HUES64 (cell line): ENCODE data around the gene HSP90AB1.

Experiments
- H3K27ac ChIP-seq: 2 replicates; pipeline ENCODE4 v1.7.0; 2013; ENCODE audit warnings: low read depth, low read length, inconsistent platforms
- H3K27me3 ChIP-seq: 2 replicates; pipeline ENCODE4 v1.6.1; 2013; ENCODE audit warnings: mild to moderate bottlenecking, low read length; ENCODE audit not compliant: insufficient read depth
- H3K36me3 ChIP-seq: 2 replicates; pipeline ENCODE4 v1.6.1; 2013; ENCODE audit warnings: mild to moderate bottlenecking, low read length; ENCODE audit not compliant: insufficient read depth
- H3K4me1 ChIP-seq: 2 replicates; pipeline ENCODE4 v1.6.1; 2013; ENCODE audit warnings: mild to moderate bottlenecking, low read length, moderate library complexity; ENCODE audit not compliant: insufficient read depth
- H3K4me3 ChIP-seq: 2 replicates; pipeline ENCODE4 v1.5.1; 2013; ENCODE audit warnings: mild to moderate bottlenecking, low read length, moderate library complexity
- H3K9ac ChIP-seq: 2 replicates; pipeline ENCODE4 v1.6.1; 2013; ENCODE audit warnings: mild to moderate bottlenecking, low read depth, low read length
- H3K9me3 ChIP-seq: 2 replicates; pipeline ENCODE4 v1.6.1; 2013; ENCODE audit warnings: low read depth, low read length; ENCODE audit not compliant: insufficient read depth
- WGBS: fragments of 150-250, 120-280 bp; methylation state at CpG from one replicate; pipeline ENCODE4 v1.1.7; 2013; ENCODE audit warnings: missing lambda C conversion rate; 5-methylcytosine and 5-hydroxymethylcytosine counted together

The HSP90AB1 gene

GRCh38 chr6:44301106-44301505, 54.2 kb downstream of the HSP90AB1 start:
- Histone ChIP-seq H3K27ac (no peak overlapping the region), H3K36me3 (peaks cover 59% of the 10 kb centered on the region), H3K4me1 (no peaks in the 10 kb centered on the region), H3K9me3 (no peaks in the 10 kb centered on the region), H3K4me3 (no peak overlapping the region), H3K27me3 (peaks cover 20% of the 10 kb centered on the region), H3K9ac (no peak overlapping the region)
- 94% methylated on average over 8 of the region's 8 CpGs for WGBS

DNA sequence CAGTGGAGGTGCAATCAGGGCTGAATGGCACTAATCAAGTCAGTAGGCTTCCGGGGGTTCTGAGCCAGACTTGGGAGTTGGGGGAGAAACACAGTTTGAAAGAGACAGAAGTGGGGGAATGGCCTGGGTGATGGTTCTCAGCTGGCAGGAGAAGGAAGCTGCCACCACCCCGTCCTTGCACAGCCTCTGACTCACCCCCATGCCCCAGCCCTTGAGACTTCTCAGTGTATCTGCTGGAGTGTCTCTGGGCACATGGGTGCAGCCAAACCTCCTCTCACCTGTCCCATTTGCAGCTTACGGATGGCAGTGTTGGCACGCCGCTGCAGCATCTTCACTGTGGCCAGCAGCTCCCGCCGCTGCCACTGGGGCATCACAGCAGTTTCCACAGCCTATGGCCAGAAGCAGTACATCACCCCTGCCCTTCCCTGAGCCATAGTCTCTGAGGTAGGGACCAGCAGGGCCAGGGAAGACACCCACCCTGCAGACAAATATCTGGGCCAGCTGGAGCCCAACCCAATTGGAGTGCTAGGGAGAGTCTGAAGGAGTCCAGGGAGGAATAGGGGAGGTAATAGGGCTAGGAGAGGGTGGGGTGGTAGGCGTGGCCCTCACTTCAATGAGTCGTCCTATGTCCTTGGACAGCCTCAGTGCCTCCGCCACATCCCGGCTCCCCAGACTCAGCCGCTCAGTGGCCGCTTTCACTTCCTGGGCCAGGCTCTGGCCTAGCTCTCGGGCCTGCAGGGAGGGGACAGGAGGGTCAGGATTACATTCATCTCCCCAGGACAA, 55.1 kb downstream of the HSP90AB1 start:
- Histone ChIP-seq H3K4me1 (no peaks in the 10 kb centered on the region), H3K27me3 (peaks cover 12% of the 10 kb centered on the region), H3K27ac (no peak overlapping the region), H3K9ac (no peak overlapping the region), H3K4me3 (no peak overlapping the region), H3K9me3 (no peaks in the 10 kb centered on the region), H3K36me3 (peaks cover 67% of the 10 kb centered on the region)
- 94% methylated on average over 14 of the region's 14 CpGs for WGBS

- H3K9ac ChIP-seq: no peak overlapping the region
- 88% methylated on average over 12 of the region's 12 CpGs for WGBS
- H3K27me3 ChIP-seq: peaks cover 3% of the 10 kb centered on the region
- no peaks in the 10 kb centered on the region for H3K9me3 ChIP-seq
- H3K36me3 ChIP-seq: peaks cover 76% of the 10 kb centered on the region
- no peak overlapping the region for H3K27ac ChIP-seq
- no peak overlapping the region for H3K4me3 ChIP-seq
- H3K4me1 ChIP-seq: no peaks in the 10 kb centered on the region
Observed at GRCh38 chr6:44302856-44303255, 56.0 kb downstream of the HSP90AB1 start.
